HCT116 (cell line): ENCODE data around the gene CFAP74. TPM values are rescaled to one million over a fixed set of nuclear protein-coding genes. Genes with fewer than 3 reads are reported as not detected.

Experiments used
- ATAC-seq: fragments of 200-7000 bp; cut with Tn5 transposase; 2 replicates; pipeline ENCODE4 v1.9.1; 2020; ENCODE audit warnings: mild to moderate bottlenecking, moderate library complexity
- BruUV-seq: library from RNA; stranded (reverse); fragments of 400-500 nt; replicated peaks from 2 replicates; lab custom pipeline; 2021; lab: Mats Ljungman, UMichigan
- CTCF ChIA-PET: fragments of 300-600 bp; sonication (Branson Sonifier 250); formaldehyde crosslinking; loops from one replicate; lab custom pipeline; 2021; ENCODE audit warnings: antibody characterized with exemption; lab: Charles Lee
- POLR2A ChIA-PET: fragments of 300-600, 350-600 bp; sonication (Branson Sonifier 250); formaldehyde crosslinking; loops from one replicate; lab custom pipeline; 2021; ENCODE audit warnings: antibody characterized with exemption; lab: Charles Lee
- RAD21 ChIA-PET, 2 experiments: fragments of 300-600 bp; sonication (Branson Sonifier 250); formaldehyde crosslinking; loops; one replicate each; lab custom pipeline; 2023; ENCODE audit warnings: low total read pairs in 2 of 2; ENCODE audit not compliant: uncharacterized antibody in 2 of 2, unreplicated experiment in 2 of 2, low non-redundant PET in 1 of 2; lab: Charles Lee
- DNase-seq: peaks from one replicate; pipeline ENCODE4 v3.0.0-alpha.2; 2010; ENCODE audit warnings: low read depth, low spot score
- H2AFZ ChIP-seq: fragments of 200-600 bp; shearing (Covaris generic), sonication (generic); 2 replicates; pipeline ENCODE4 v1.6.1; 2017; ENCODE audit warnings: low read depth, mixed run types, mixed read lengths, antibody characterized with exemption, low read length; ENCODE audit not compliant: poor library complexity, severe bottlenecking
- H3K27ac ChIP-seq: 2 replicates; pipeline ENCODE4 v1.5.1; 2012; ENCODE audit warnings: low read depth, low read length
- H3K27me3 ChIP-seq: fragments of 200-600 bp; sonication (generic); 2 replicates; pipeline ENCODE4 v1.6.1; 2016; ENCODE audit warnings: mixed run types, low read length, mixed read lengths; ENCODE audit not compliant: insufficient read depth
- H3K36me3 ChIP-seq, 2 experiments: fragments of 200-500 bp in 1 of 2; fragments of 200-600 bp in 1 of 2; sonication (Bioruptor generic) in 1 of 2; sonication (generic) in 1 of 2; 2 replicates each; pipeline versions ENCODE4 v1.5.1 to v1.6.1; 2014 to 2016; ENCODE audit warnings: low read length in 2 of 2, inconsistent platforms in 1 of 2, mixed read lengths in 1 of 2, mixed run types in 1 of 2; ENCODE audit not compliant: insufficient read depth in 2 of 2, control insufficient read depth in 1 of 2
- H3K4me1 ChIP-seq, 2 experiments: fragments of 200-600 bp in 1 of 2; sonication (generic) in 1 of 2; 2 replicates each; pipeline versions ENCODE4 v1.5.1 to v1.6.1; 2012 to 2017; ENCODE audit warnings: low read length in 2 of 2, inconsistent platforms in 1 of 2, mild to moderate bottlenecking in 1 of 2, mixed read lengths in 1 of 2, mixed run types in 1 of 2, moderate library complexity in 1 of 2; ENCODE audit not compliant: insufficient read depth in 2 of 2, control insufficient read depth in 1 of 2
- H3K4me2 ChIP-seq: fragments of 200-600 bp; sonication (generic); 2 replicates; pipeline ENCODE4 v1.6.1; 2017; ENCODE audit warnings: mixed run types, low read length, mixed read lengths
- H3K4me3 ChIP-seq, 2 experiments: fragments of 200-600 bp in 1 of 2; sonication (generic) in 1 of 2; replicated peaks in 1 of 2; 2 replicates each; pipeline ENCODE4 v1.5.1; 2011 to 2016; ENCODE audit warnings: low read length in 2 of 2, control low read depth in 1 of 2, low read depth in 1 of 2, mild to moderate bottlenecking in 1 of 2, mixed read lengths in 1 of 2, mixed run types in 1 of 2
- H3K79me2 ChIP-seq: fragments of 200-600 bp; sonication (generic); 2 replicates; pipeline ENCODE4 v1.6.1; 2017; ENCODE audit warnings: mild to moderate bottlenecking, mixed run types, low read length, moderate library complexity, mixed read lengths; ENCODE audit not compliant: insufficient read depth
- H3K9ac ChIP-seq: fragments of 200-600 bp; sonication (generic); 2 replicates; pipeline ENCODE4 v1.6.1; 2016; ENCODE audit warnings: low read length, mixed read lengths
- H3K9me2 ChIP-seq: fragments of 200-600 bp; sonication (generic), shearing (Covaris generic); 2 replicates; pipeline ENCODE4 v1.6.1; 2017; ENCODE audit warnings: mixed run types, mild to moderate bottlenecking, moderate library complexity; ENCODE audit not compliant: insufficient read depth
- H3K9me3 ChIP-seq, 2 experiments: fragments of 200-500 bp in 1 of 2; fragments of 200-600 bp in 1 of 2; sonication (Bioruptor generic) in 1 of 2; sonication (generic) in 1 of 2; 2 replicates each; pipeline ENCODE4 v1.6.1; 2014 to 2017; ENCODE audit warnings: low read length in 2 of 2, mixed read lengths in 2 of 2, inconsistent platforms in 1 of 2, low read depth in 1 of 2, mild to moderate bottlenecking in 1 of 2, mixed run types in 1 of 2, moderate library complexity in 1 of 2; ENCODE audit not compliant: control insufficient read depth in 1 of 2, insufficient read depth in 1 of 2
- H4K20me1 ChIP-seq: fragments of 200-600 bp; sonication (generic), shearing (Covaris generic); 2 replicates; pipeline ENCODE4 v1.6.1; 2017; ENCODE audit warnings: mixed run types, mild to moderate bottlenecking, moderate library complexity; ENCODE audit not compliant: insufficient read depth
- CEBPB ChIP-seq: IDR thresholded peaks from 2 replicates; pipeline ENCODE4 v1.6.1; 2012; ENCODE audit warnings: low read depth
- CTCF ChIP-seq, 3 experiments: fragments of 200-600 bp in 1 of 3; sonication (generic) in 1 of 3; IDR thresholded peaks in 2 of 3; conservative IDR thresholded peaks in 1 of 3; 2 replicates each; pipeline ENCODE4 v1.5.1; 2012 to 2017; ENCODE audit warnings: low read depth in 2 of 3, low read length in 2 of 3, antibody characterized with exemption in 1 of 3, borderline replicate concordance in 1 of 3, control low read depth in 1 of 3, mild to moderate bottlenecking in 1 of 3, mixed read lengths in 1 of 3, mixed run types in 1 of 3, moderate library complexity in 1 of 3; ENCODE audit not compliant: insufficient read depth in 1 of 3
- RAD21 ChIP-seq: IDR thresholded peaks from 2 replicates; pipeline ENCODE4 v1.6.1; 2012; ENCODE audit warnings: low read depth, mild to moderate bottlenecking
- SP1 ChIP-seq: IDR thresholded peaks from 2 replicates; pipeline ENCODE4 v1.6.1; 2012; ENCODE audit warnings: low read depth
- TCF7L2 ChIP-seq: IDR thresholded peaks from 2 replicates; pipeline ENCODE4 v1.7.0; 2011; ENCODE audit warnings: borderline replicate concordance, inconsistent platforms; ENCODE audit not compliant: insufficient read depth, insufficient read length; ENCODE audit errors: extremely low read depth
- YY1 ChIP-seq: IDR thresholded peaks from 2 replicates; pipeline ENCODE4 v1.6.1; 2011; ENCODE audit warnings: low read length, low read depth, moderate library complexity, mild to moderate bottlenecking; ENCODE audit not compliant: insufficient replicate concordance; ENCODE audit errors: extremely low read depth
- ZNF274 ChIP-seq: fragments of 200-500 bp; sonication (Bioruptor generic); IDR thresholded peaks from 2 replicates; pipeline ENCODE4 v1.6.1; 2014; ENCODE audit warnings: mild to moderate bottlenecking, low read depth, low read length, inconsistent platforms
- intact Hi-C: fragments of 100-400 bp; cut with micrococcal nuclease; formaldehyde crosslinking; loops from 2 replicates; pipeline ENCODE4 v1.10.0; 2022
- total RNA-seq: library from RNA; stranded (reverse); gene quantifications from one replicate; pipeline ENCODE4 v1.2.1, GENCODE V29; 2021; ENCODE audit not compliant: unreplicated experiment

The CFAP74 gene
- total RNA-seq, 1 experiment from 2014 or later, result 4.9 TPM

GRCh38 chr1:1943834-1944570 is 59.6 kb downstream of the CFAP74 start:
- H3K4me1 ChIP-seq, result peaks cover 0 to 10% of the 10 kb centered on the region in 2 experiments; a peak in 1 of 4 replicates
- no peak overlapping the region; the same call in 1 of the 2 replicates for H3K27ac ChIP-seq
- no peaks in the 10 kb centered on the region for H4K20me1 ChIP-seq
- DNase-seq, result peak; percentile 35
- peak overlapping the region; percentile 35 to 55 for H3K4me3 ChIP-seq
- no peaks in the 10 kb centered on the region for H3K9me3 ChIP-seq
- peak overlapping the region; percentile 91 for H3K4me2 ChIP-seq
- intact Hi-C loops, result loop anchor here (1.0 kb wide), 1 partner anchor 102 kb away; no protein-coding TSS in a partner anchor
- TF ChIP-seq RAD21 (peak; percentile 73), CEBPB (no peak), CTCF (IDR thresholded peaks at IDR 0.05 in 2 of 3, conservative IDR thresholded peaks at IDR 0.05 in 1 of 3; ENCODE audit: borderline replicate concordance in 1 of 3, insufficient read depth in 1 of 3, low read depth in 2 of 3, low read length in 2 of 3) (peak; percentile 81 to 87 (median 83)), ZNF274 (no peak), SP1 (no peak), YY1 (peak; percentile 50), TCF7L2 (peak; percentile 28)
- ATAC-seq, result peak; percentile 98
- CTCF ChIA-PET, result interaction anchor here (0.6 to 2.8 kb wide), 12 partner anchors 8 to 196 kb away, joined by 3 to 52 read pairs (median 4); partner anchors contain the start of gene CFAP74
- H3K9me2 ChIP-seq, result no peaks in the 10 kb centered on the region
- peak overlapping the region; percentile 20; the same call in 1 of the 2 replicates for H3K9ac ChIP-seq
- H3K79me2 ChIP-seq, result no peaks in the 10 kb centered on the region
- POLR2A ChIA-PET, result interaction anchor here (1.0 kb wide), 1 partner anchor 105 kb away, joined by 3 read pairs; no protein-coding TSS in a partner anchor
- no peaks in the 10 kb centered on the region for H3K27me3 ChIP-seq
- no TSS peak for BruUV-seq
- RAD21 ChIA-PET, result interaction anchor here (0.7 to 1.0 kb wide), 3 partner anchors 100 to 103 kb away, joined by 3 to 5 read pairs (median 4); no protein-coding TSS in a partner anchor
- peak overlapping the region; percentile 61 for H2AFZ ChIP-seq
- H3K36me3 ChIP-seq, result no peaks in the 10 kb centered on the region
